ENCODE measurements around the gene DRD4. TPM values are rescaled to one million over a fixed set of nuclear protein-coding genes. Genes with fewer than 3 reads are reported as not detected.
"Not testable (repeated sequence)": the region's sequence is repeated elsewhere in the genome, so short reads cannot be mapped to it uniquely, and the experiment has no call there.

Gene DRD4
- total RNA-seq, 2 experiments from 2014 or later: 0.51 to 0.72 TPM

GRCh38 chr11:647672-648158 lies 10.6 kb downstream of the DRD4 start:
- POLR2A ChIA-PET; H3K9me3 Mint-ChIP-seq; H3K36me3 Mint-ChIP-seq; H3K4me3 Mint-ChIP-seq; DNase-seq; H3K4me1 Mint-ChIP-seq; ATAC-seq (ENCODE audit: low read depth); H3K27ac Mint-ChIP-seq; H3K27me3 Mint-ChIP-seq: not testable (repeated sequence)

GRCh38 chr11:650482-650881 lies 13.4 kb downstream of the DRD4 start:
- H3K27ac Mint-ChIP-seq: no peak overlapping the region
- DNase-seq (no peak), ATAC-seq (ENCODE audit: low read depth) (no peak)
- no peaks in the 10 kb centered on the region for H3K9me3 Mint-ChIP-seq
- H3K4me1 Mint-ChIP-seq: no peaks in the 10 kb centered on the region
- H3K27me3 Mint-ChIP-seq: no peaks in the 10 kb centered on the region
- no peak overlapping the region for H3K4me3 Mint-ChIP-seq
- H3K36me3 Mint-ChIP-seq: peaks cover 7% of the 10 kb centered on the region
- POLR2A ChIA-PET: no interaction called here

DNA sequence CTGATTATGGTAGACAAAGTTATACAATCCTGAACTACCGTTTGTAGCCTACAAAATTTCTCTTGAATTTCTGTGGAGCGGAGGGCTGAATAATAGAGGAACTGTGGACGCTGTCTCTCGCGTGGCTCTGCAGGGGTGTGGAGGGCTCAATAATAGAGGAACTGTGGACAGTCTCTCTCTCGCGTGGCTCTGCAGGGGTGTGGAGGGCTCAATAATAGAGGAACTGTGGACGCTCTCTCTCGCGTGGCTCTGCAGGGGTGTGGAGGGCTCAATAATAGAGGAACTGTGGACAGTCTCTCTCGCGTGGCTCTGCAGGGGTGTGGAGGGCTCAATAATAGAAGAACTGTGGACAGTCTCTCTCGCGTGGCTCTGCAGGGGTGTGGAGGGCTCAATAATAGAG lies 16.1 kb downstream of the DRD4 start:
- H3K4me1 Mint-ChIP-seq; H3K4me3 Mint-ChIP-seq; DNase-seq; H3K27me3 Mint-ChIP-seq; H3K36me3 Mint-ChIP-seq; H3K9me3 Mint-ChIP-seq; POLR2A ChIA-PET; H3K27ac Mint-ChIP-seq; ATAC-seq (ENCODE audit: low read depth): not testable (repeated sequence)

GRCh38 chr11:653837-654236 lies 16.8 kb downstream of the DRD4 start:
- Mint-ChIP-seq H3K4me1 (no peaks in the 10 kb centered on the region), H3K27me3 (no peaks in the 10 kb centered on the region), H3K9me3 (no peaks in the 10 kb centered on the region), H3K4me3 (no peak overlapping the region), H3K36me3 (peaks cover 5% of the 10 kb centered on the region), H3K27ac (no peak overlapping the region)
- ATAC-seq (ENCODE audit: low read depth) (no peak), DNase-seq (no peak)
- POLR2A ChIA-PET: interaction anchor here (1.1 kb wide), 1 partner anchor 55 kb away, joined by 5 read pairs; no protein-coding TSS in a partner anchor

GRCh38 chr11:654444-654843 lies 17.4 kb downstream of the DRD4 start:
- DNase-seq; H3K9me3 Mint-ChIP-seq; H3K27me3 Mint-ChIP-seq; H3K4me1 Mint-ChIP-seq; H3K27ac Mint-ChIP-seq; H3K4me3 Mint-ChIP-seq; ATAC-seq (ENCODE audit: low read depth); H3K36me3 Mint-ChIP-seq: not testable (repeated sequence)
- POLR2A ChIA-PET: interaction anchor here (1.1 kb wide), 1 partner anchor 55 kb away, joined by 5 read pairs; no protein-coding TSS in a partner anchor

DNA sequence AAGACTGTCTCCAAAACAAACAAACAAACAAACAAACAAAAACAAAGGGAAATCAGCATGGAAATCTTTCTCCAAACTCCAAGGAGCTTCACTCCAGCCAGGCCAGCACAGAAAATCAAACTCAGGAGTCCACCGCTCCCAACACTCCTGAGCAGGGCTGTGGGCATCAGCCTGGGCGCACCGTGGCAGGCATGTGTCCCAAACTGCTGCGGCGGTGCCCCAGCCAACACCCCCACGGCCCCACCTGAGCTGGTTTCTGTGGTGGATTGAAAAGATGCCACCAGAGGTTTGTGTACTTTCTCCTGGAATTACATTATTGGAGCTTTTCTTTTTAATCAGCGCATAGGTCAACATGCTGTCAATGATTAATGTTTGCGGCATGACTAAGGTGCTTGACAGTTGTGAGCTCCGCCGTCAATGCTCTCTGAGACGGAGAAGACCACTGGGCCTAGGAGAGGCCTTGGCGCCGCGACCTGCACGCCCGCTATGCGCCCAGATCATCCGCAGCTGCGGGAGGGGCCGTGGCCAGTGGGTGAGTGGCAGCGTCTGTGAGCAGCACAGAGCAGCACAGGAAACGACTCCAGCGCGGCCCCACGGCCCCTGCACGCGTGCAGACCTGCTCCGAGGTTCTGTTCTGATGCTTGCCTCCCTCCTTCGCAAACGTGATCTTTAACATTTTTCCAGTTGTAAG lies 18.1 kb downstream of the DRD4 start:
- no peak for DNase-seq
- ATAC-seq (ENCODE audit: low read depth): no peak
- Mint-ChIP-seq H3K9me3 (no peaks in the 10 kb centered on the region), H3K4me1 (no peaks in the 10 kb centered on the region), H3K36me3 (peaks cover 5% of the 10 kb centered on the region), H3K27ac (no peak overlapping the region), H3K27me3 (no peaks in the 10 kb centered on the region), H3K4me3 (no peak overlapping the region)
- POLR2A ChIA-PET: interaction anchor here (1.1 kb wide), 1 partner anchor 54 kb away, joined by 5 read pairs; no protein-coding TSS in a partner anchor

GRCh38 chr11:656426-656825 lies 19.4 kb downstream of the DRD4 start:
- Mint-ChIP-seq H3K27me3 (no peaks in the 10 kb centered on the region), H3K4me3 (no peak overlapping the region), H3K4me1 (no peaks in the 10 kb centered on the region), H3K9me3 (no peaks in the 10 kb centered on the region), H3K27ac (no peak overlapping the region), H3K36me3 (peaks cover 3% of the 10 kb centered on the region)
- POLR2A ChIA-PET: no interaction called here
- DNase-seq (no peak), ATAC-seq (ENCODE audit: low read depth) (no peak)

DNA sequence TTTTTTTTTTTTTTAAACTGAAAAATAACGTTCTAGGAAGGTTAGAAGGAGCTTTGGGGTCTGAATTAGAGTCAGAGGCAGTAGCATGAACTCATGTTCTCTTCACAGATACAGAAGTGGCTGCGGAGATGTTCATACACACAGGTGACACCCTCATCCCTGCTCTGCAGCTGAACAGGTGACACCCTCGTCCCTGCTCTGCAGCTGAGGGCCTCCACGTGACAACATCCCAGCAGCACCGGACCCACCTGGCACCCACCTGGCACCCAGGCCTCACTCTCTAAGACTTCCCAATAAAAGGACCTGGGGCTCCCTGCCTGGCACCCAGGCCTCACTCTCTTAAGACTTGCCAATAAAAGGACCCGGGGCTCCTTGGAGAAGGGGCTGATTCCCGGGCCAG lies 19.8 kb downstream of the DRD4 start:
- Mint-ChIP-seq H3K27me3 (no peaks in the 10 kb centered on the region), H3K4me1 (no peaks in the 10 kb centered on the region), H3K9me3 (no peaks in the 10 kb centered on the region), H3K36me3 (peaks cover 3% of the 10 kb centered on the region), H3K4me3 (no peak overlapping the region), H3K27ac (no peak overlapping the region)
- POLR2A ChIA-PET: no interaction called here
- no peak for ATAC-seq (ENCODE audit: low read depth)
- DNase-seq: no peak

- ATAC-seq (ENCODE audit: low read depth): no peak
- no peak overlapping the region for H3K27ac Mint-ChIP-seq
- H3K36me3 Mint-ChIP-seq: no peaks in the 10 kb centered on the region
- H3K4me1 Mint-ChIP-seq: no peaks in the 10 kb centered on the region
- no peaks in the 10 kb centered on the region for H3K27me3 Mint-ChIP-seq
- H3K4me3 Mint-ChIP-seq: no peak overlapping the region
- POLR2A ChIA-PET: no interaction called here
- DNase-seq: no peak
- H3K9me3 Mint-ChIP-seq: no peaks in the 10 kb centered on the region
Measured at GRCh38 chr11:657691-658126, 20.6 kb downstream of the DRD4 start.

DNA sequence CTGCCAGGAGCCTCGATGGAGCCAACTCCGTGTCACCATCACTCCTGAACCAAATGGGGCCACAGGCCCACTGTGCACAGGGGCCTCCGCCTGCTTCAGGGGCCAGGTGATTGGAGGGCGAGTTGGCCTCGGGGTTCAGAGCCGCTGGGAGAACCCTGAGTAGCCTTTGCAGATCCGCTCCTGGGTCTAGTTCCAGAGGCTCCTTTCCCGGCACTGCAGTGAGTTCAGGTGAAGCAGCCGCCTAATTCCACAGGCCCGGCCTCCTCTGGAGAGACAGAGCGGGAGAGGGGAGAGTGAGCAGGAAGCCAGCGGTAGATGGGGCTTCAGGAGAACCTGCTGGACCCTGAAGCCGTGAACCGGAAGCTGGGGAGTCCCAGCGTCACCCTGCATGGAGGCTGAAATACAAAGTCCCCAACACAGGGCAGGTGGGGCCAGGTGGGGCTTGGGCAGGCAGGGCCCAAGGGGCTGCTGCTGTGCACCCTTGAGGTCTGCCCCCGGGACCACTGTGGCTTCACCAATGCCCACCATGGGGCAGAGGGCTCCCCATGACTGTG lies 22.5 kb downstream of the DRD4 start:
- POLR2A ChIA-PET: interaction anchor here (0.6 kb wide), 1 partner anchor 36 kb away, joined by 3 read pairs; the partner anchor contains the start of genes DEAF1 and TMEM80

GRCh38 chr11:660281-660680 lies 23.2 kb downstream of the DRD4 start:
- POLR2A ChIA-PET: no interaction called here
- no peak for DNase-seq
- H3K4me1 Mint-ChIP-seq: no peaks in the 10 kb centered on the region
- no peaks in the 10 kb centered on the region for H3K27me3 Mint-ChIP-seq
- ATAC-seq (ENCODE audit: low read depth): no peak
- H3K27ac Mint-ChIP-seq: no peak overlapping the region
- H3K36me3 Mint-ChIP-seq: peaks cover under 1% of the 10 kb centered on the region
- no peaks in the 10 kb centered on the region for H3K9me3 Mint-ChIP-seq
- H3K4me3 Mint-ChIP-seq: no peak overlapping the region

More for the DNA sequence above, 22.5 kb downstream of the DRD4 start:
- DNase-seq (no peak), ATAC-seq (ENCODE audit: low read depth) (no peak)
- no peaks in the 10 kb centered on the region for H3K4me1 Mint-ChIP-seq
- no peak overlapping the region for H3K4me3 Mint-ChIP-seq
- H3K27ac Mint-ChIP-seq: no peak overlapping the region
- no peaks in the 10 kb centered on the region for H3K36me3 Mint-ChIP-seq
- no peaks in the 10 kb centered on the region for H3K9me3 Mint-ChIP-seq
- H3K27me3 Mint-ChIP-seq: no peaks in the 10 kb centered on the region

DNA sequence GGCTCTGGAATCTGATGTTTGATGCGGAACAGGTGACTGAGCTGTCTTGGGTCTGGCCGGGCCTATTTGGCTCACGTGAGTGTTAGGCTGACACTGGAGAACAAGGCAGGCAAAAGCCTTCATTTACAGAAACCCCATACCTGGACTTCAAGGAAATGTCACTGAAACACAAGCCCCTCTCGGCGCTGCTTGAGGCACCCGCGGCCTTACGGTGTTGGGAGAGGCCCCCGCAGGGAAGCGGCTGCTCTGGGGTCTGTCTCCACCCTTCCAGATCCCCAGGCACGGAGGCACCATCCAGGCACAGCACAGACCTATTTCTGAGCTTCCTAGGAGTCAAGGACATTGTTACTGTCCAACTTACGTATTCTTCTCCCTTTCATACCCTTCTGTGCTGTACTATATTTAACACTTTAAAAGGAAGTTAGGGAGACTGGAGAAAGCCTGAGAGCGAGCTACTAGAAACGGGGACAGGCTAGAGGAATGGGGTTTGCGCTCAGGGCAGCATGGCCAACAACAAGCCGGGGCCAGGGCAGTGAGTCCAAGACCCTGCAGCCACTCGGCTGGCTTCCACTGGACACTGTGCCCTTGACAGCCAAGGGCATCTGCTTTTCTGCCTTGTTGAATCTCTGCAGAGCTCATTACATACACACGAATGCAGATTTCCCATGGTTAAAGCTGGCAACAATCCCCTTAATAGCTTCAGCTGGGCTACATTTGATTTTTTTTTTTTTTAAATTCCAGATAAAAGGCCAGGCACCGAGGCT lies 23.8 kb downstream of the DRD4 start:
- no peaks in the 10 kb centered on the region for H3K27me3 Mint-ChIP-seq
- no peak overlapping the region for H3K27ac Mint-ChIP-seq
- no peak for DNase-seq
- POLR2A ChIA-PET: no interaction called here
- no peak for ATAC-seq (ENCODE audit: low read depth)
- peaks cover 1% of the 10 kb centered on the region for H3K36me3 Mint-ChIP-seq
- H3K9me3 Mint-ChIP-seq: no peaks in the 10 kb centered on the region
- no peak overlapping the region for H3K4me3 Mint-ChIP-seq
- no peaks in the 10 kb centered on the region for H3K4me1 Mint-ChIP-seq

- Mint-ChIP-seq H3K4me1 (peaks cover 2% of the 10 kb centered on the region), H3K4me3 (no peak overlapping the region), H3K36me3 (peaks cover 1% of the 10 kb centered on the region), H3K27me3 (no peaks in the 10 kb centered on the region), H3K27ac (no peak overlapping the region), H3K9me3 (no peaks in the 10 kb centered on the region)
- POLR2A ChIA-PET: interaction anchor here (2.0 kb wide), 1 partner anchor 62 kb away, joined by 6 read pairs; no protein-coding TSS in a partner anchor
- ATAC-seq (ENCODE audit: low read depth): peak; percentile 70
- DNase-seq: peak; percentile 55
Measured at GRCh38 chr11:662689-663274, 25.7 kb downstream of the DRD4 start.

Measured in activated naive CD8-positive, alpha-beta T cell treated with anti-CD3 and anti-CD28 coated beads, Interleukin-2, amount 10 ng/mL, durations not matched to agents 7 days and 5 days (primary cell).